Pancreas (tissue), 10 donors: ENCODE measurements around the gene TTC9B. TPM values are rescaled to one million over a fixed set of nuclear protein-coding genes. Genes with fewer than 3 reads are reported as not detected.

Source experiments
- ATAC-seq, 4 donors: fragments of 200-7000 bp; cut with Tn5 transposase; one replicate each; pipeline versions ENCODE4 v1.8.0 to v1.9.1; 2020; ENCODE audit warnings: mild to moderate bottlenecking in 4 of 4, moderate library complexity in 4 of 4
- DNase-seq, 6 donors: peaks; one replicate each; pipeline ENCODE4 v3.0.0-alpha.2; 2020
- FAIRE-seq: peaks from 2 replicates; lab custom pipeline; 2012; peaks lifted over from hg19 to GRCh38; lab: Jason Lieb, UNC
- H3K27ac ChIP-seq, 4 donors: fragments of 200-600 bp; sonication (generic); 1 replicate in 3 of 4; 2 replicates in 1 of 4; pipeline versions ENCODE4 v1.5.0 to v1.8.0; 2020
- H3K27me3 ChIP-seq, 4 donors: fragments of 200-600 bp; one replicate each; pipeline ENCODE4 v1.8.0; 2021
- H3K36me3 ChIP-seq, 3 donors: fragments of 200-600 bp; sonication (generic) in 1 of 3; one replicate each; pipeline versions ENCODE4 v1.5.0 to v1.8.0; 2020 to 2021
- H3K4me1 ChIP-seq, 3 donors: fragments of 200-600 bp; one replicate each; pipeline ENCODE4 v1.8.0; 2021
- H3K4me3 ChIP-seq, 4 donors: fragments of 200-600 bp; sonication (generic) in 2 of 4; one replicate each; pipeline versions ENCODE4 v1.5.0 to v1.8.0; 2020 to 2021
- H3K9me3 ChIP-seq, 4 donors: fragments of 200-600 bp; one replicate each; pipeline ENCODE4 v1.8.0; 2021
- WGBS, 2 donors: extraction: QIAGEN DNeasy Blood & Tissue Kit; methylation state at CpG; one replicate each; pipeline ENCODE4 v1.1.7; 2013; 5-methylcytosine and 5-hydroxymethylcytosine counted together
- intact Hi-C, 3 donors: fragments of 100-400 bp; cut with DNase I; formaldehyde crosslinking; loops; one replicate each; pipeline versions ENCODE4 v1.11.1 to v1.14.2; 2022
- polyA plus RNA-seq, 2 donors: library from polyadenylated mRNA; stranded (reverse); fragments of 200-250 nt; gene quantifications; one replicate each; pipeline ENCODE4 v1.2.3, GENCODE V29; 2013
- total RNA-seq, 6 donors: library from RNA; stranded (reverse); fragmentation: NEBNext Ultra II Directional in 4 of 6; extraction: Animal tissue kit (Norgen Biotek cat#: 25700) in 4 of 6; gene quantifications; one replicate each; pipeline versions ENCODE4 v1.2.1 to v1.2.4, GENCODE V29; 2021 to 2023
- TF ChIP-seq, protein P1 (sequence below), 4 donors: fragments of 200-600 bp; sonication (generic) in 3 of 4; IDR thresholded peaks; one replicate each; pipeline versions ENCODE4 v1.5.0 to v1.8.0; 2021; ENCODE audit warnings: antibody characterized with exemption in 4 of 4
- donor health status: healthy with polysubstance abuse.
- donor health status: DM: no; HTN: no; CAD: no; lungs with moderate emphysema.
- donor health status: DM: no; HTN: no; CAD: no.
- donor health status: control.
- donor health status: control.
- donor health status: Bipolar disorder and iron deficiency.
- donor health status: DM: yes; HTN: yes; CAD: no.
- donor health status: DM: no; HTN: no; CAD: no.
- donor health status: DM: no; HTN: no; CAD: no.
- donor health status: DM: yes; HTN: yes; CAD: no.

The TTC9B gene
- total and polyA plus RNA-seq, 8 donors = 0.05 TPM; not detected in 7

DNA sequence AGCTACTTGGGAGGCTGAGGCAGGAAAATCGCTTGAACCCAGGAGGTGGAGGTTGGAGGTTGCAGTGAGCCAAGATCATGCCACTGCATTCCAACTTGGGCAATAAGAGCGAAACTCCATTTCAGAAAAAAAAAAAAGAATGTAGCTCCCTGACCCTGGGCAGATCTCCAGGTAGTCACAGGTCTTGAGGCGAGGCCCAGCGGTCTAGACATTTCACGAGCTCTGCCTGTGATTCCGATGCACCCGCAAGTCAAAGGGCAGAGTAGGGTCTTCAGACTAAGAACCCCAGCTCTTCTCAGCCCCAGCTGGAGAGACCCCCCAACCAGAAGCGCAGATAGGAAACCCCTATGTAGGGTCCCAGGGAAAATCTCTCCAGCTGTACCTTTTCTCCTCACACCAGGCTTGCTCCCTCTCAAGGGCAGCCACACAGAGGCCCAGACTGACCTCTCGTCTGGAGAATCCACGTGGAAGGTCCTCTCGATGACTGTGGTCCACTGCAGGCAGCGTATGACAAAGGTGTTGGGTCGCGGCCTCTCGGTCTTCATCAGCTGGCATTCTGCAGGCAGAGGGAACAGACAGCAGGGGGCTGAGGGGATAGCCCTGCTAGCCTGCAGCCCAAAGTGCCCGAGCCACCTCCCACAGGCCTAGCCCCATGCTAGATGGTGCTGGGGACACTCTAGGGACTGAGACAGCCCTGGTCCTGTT is 36.7 kb upstream of the TTC9B start:
- peaks cover 0 to 22% (median 13%) of the 10 kb centered on the region in 3 donors for H3K36me3 ChIP-seq
- intact Hi-C loops = no loop called here
- DNase-seq = no peak
- H3K27ac ChIP-seq = no peak overlapping the region
- ATAC-seq = peak in 1 of 4 donors; percentile 53
- H3K9me3 ChIP-seq = no peaks in the 10 kb centered on the region
- no peak for FAIRE-seq
- 82 to 86% methylated on average over 16 of the region's 16 CpGs for WGBS, 2 donors
- TF ChIP-seq, protein P1, sequence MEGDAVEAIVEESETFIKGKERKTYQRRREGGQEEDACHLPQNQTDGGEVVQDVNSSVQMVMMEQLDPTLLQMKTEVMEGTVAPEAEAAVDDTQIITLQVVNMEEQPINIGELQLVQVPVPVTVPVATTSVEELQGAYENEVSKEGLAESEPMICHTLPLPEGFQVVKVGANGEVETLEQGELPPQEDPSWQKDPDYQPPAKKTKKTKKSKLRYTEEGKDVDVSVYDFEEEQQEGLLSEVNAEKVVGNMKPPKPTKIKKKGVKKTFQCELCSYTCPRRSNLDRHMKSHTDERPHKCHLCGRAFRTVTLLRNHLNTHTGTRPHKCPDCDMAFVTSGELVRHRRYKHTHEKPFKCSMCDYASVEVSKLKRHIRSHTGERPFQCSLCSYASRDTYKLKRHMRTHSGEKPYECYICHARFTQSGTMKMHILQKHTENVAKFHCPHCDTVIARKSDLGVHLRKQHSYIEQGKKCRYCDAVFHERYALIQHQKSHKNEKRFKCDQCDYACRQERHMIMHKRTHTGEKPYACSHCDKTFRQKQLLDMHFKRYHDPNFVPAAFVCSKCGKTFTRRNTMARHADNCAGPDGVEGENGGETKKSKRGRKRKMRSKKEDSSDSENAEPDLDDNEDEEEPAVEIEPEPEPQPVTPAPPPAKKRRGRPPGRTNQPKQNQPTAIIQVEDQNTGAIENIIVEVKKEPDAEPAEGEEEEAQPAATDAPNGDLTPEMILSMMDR (IDR thresholded peaks at IDR 0.05) = no peak
- peaks cover 6 to 20% (median 14%) of the 10 kb centered on the region in 3 donors for H3K4me1 ChIP-seq
- H3K27me3 ChIP-seq = no peaks in the 10 kb centered on the region
- H3K4me3 ChIP-seq = no peak overlapping the region

DNA sequence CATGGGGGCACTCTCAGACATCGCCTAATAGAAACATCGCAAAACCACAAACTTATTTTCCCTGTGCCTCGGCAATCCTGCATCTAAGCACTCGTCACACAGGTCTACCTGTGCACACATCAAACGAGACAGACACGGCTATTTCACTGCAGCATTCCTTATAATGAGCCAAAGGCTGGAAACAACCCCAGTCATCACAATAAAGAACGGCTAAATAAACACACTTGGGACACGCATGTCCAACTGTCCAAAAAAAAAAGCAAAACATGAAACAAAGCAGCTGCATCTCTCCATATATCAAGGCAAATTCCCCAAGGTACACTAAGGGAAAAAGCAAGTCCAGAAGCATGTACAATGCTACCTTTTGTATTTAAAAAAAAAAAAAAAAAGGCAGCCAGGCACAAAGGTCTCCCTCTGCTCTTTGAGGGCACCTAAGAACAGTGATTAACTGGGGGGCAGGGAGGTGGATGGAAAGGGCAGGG is 35.5 kb upstream of the TTC9B start:
- intact Hi-C loops = no loop called here
- ATAC-seq = peak in 2 of 4 donors; percentile 10 to 16

DNA sequence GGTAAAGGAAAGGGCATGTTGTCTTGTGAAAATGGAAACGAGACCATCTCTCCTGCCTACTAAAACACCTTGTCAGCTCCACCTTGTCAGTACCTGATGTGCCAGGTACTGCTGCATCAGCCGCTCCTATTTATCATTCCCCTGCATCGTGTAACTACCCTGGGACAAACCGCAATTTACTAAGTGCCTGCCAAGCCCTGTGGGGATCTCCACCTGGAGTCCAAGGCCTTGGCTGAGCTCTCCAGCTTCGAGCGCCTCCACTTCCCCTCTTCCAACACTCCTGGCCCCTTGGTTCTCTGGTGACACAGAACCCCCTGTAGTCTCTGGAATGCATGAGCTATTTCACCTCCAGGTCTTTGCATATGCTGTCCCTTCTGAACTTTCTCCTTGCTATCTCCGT is 34.2 kb upstream of the TTC9B start:
- H3K36me3 ChIP-seq = peaks cover 0 to 22% (median 13%) of the 10 kb centered on the region in 3 donors
- no peaks in the 10 kb centered on the region for H3K27me3 ChIP-seq
- peaks cover 6 to 20% (median 14%) of the 10 kb centered on the region in 3 donors for H3K4me1 ChIP-seq
- 40 to 44% methylated on average over 7 of the region's 7 CpGs for WGBS, 2 donors
- no peaks in the 10 kb centered on the region for H3K9me3 ChIP-seq
- TF ChIP-seq, protein P1 (IDR thresholded peaks at IDR 0.05) = no peak
- no peak for DNase-seq
- H3K4me3 ChIP-seq = no peak overlapping the region
- ATAC-seq = peak in 3 of 4 donors; percentile 36 to 59 (median 50)
- intact Hi-C loops = no loop called here
- no peak for FAIRE-seq
- H3K27ac ChIP-seq = peak overlapping the region in 1 of 4 donors; percentile 4

More for the DNA sequence above, 35.5 kb upstream of the TTC9B start:
- TF ChIP-seq, protein P1 (IDR thresholded peaks at IDR 0.05) = no peak
- Histone ChIP-seq H3K9me3 (no peaks in the 10 kb centered on the region), H3K27me3 (no peaks in the 10 kb centered on the region), H3K4me3 (no peak overlapping the region), H3K36me3 (peaks cover 0 to 22% (median 13%) of the 10 kb centered on the region in 3 donors), H3K27ac (peak overlapping the region in 1 of 4 donors; percentile 6), H3K4me1 (peaks cover 6 to 20% (median 14%) of the 10 kb centered on the region in 3 donors)
- no peak for DNase-seq
- no peak for FAIRE-seq
- WGBS, 2 donors = 23 to 33% methylated on average over 8 of the region's 8 CpGs

DNA sequence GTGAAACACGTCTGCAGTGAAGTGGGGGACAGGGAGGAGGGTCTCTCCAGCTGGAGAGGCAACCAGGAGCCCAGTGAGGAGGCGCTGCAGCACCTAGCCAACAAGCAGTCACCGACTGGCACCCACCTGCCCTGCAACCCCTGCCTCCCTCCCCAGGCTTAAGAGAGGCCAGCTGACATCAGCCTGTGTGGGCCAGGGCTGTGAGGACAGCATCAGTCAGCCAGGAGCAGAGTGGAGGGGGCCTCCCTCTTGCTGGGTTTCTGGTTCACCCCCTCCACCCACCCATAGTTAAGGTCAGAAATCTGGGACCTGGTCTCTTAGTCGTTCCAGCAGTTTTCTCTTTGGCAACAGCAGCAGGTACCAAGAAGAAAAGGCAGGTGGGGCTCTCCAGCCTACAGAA is 33.8 kb upstream of the TTC9B start:
- Histone ChIP-seq H3K9me3 (no peaks in the 10 kb centered on the region), H3K4me3 (no peak overlapping the region), H3K27ac (peak overlapping the region in 1 of 4 donors; percentile 21), H3K4me1 (peaks cover 6 to 17% (median 13%) of the 10 kb centered on the region in 3 donors), H3K27me3 (no peaks in the 10 kb centered on the region), H3K36me3 (peaks cover 0 to 22% (median 13%) of the 10 kb centered on the region in 3 donors)
- TF ChIP-seq, protein P1 (IDR thresholded peaks at IDR 0.05) = no peak
- ATAC-seq = peak in 1 of 4 donors; percentile 3
- no peak for FAIRE-seq
- WGBS, 2 donors = 63 to 69% methylated on average over 4 of the region's 4 CpGs
- DNase-seq = no peak
- intact Hi-C loops = no loop called here

DNA sequence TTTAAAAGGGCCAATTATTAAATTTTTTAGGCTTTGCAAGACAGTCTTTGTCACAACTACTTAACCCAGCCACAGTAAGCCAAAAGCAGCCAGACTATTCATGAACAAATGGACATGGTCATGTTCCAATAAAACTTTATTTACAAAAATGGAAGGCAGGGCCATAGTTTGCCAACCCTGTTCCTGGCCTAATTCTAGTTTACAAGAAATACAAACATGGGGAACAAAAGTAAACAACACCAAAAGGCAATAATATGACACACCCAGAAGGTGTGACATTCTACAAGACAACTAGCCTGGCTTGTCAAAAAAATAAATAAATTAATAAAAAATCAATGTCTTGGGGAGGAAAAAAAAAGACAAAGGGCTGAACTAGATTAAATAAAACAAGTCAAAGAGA is 33.1 kb upstream of the TTC9B start:
- DNase-seq = no peak
- Histone ChIP-seq H3K4me3 (no peak overlapping the region), H3K9me3 (no peaks in the 10 kb centered on the region), H3K36me3 (peaks cover 0 to 14% (median 10%) of the 10 kb centered on the region in 3 donors), H3K27me3 (no peaks in the 10 kb centered on the region), H3K27ac (no peak overlapping the region), H3K4me1 (peaks cover 6 to 17% (median 10%) of the 10 kb centered on the region in 3 donors)
- FAIRE-seq = no peak
- intact Hi-C loops = no loop called here
- no peak for ATAC-seq
- TF ChIP-seq, protein P1 (IDR thresholded peaks at IDR 0.05) = no peak
